Right lobe of liver (tissue), 6 donors: Measurements from ENCODE around the gene VMP1. TPM values are rescaled to one million over a fixed set of nuclear protein-coding genes. Genes with fewer than 3 reads are reported as not detected.

ENCODE experiments used
- ATAC-seq, 4 donors: fragments of 200-7000 bp; cut with Tn5 transposase; one replicate each; pipeline ENCODE4 v1.9.1; 2020; ENCODE audit warnings: mild to moderate bottlenecking in 4 of 4, moderate library complexity in 4 of 4
- DNase-seq, 3 donors: peaks; one replicate each; pipeline ENCODE4 v3.0.0-alpha.2; 2020
- H3K27ac ChIP-seq, 3 donors: fragments of 200-600 bp; one replicate each; pipeline ENCODE4 v1.8.0; 2022
- H3K27me3 ChIP-seq, 2 donors: fragments of 200-600 bp; one replicate each; pipeline ENCODE4 v1.8.0; 2022
- H3K36me3 ChIP-seq, 4 donors: fragments of 200-600 bp; sonication (generic) in 1 of 4; one replicate each; pipeline versions ENCODE4 v1.5.1 to v1.8.0; 2017 to 2022; ENCODE audit warnings: control low read depth in 1 of 4
- H3K4me1 ChIP-seq, 4 donors: fragments of 200-600 bp; sonication (generic) in 1 of 4; one replicate each; pipeline versions ENCODE4 v1.5.1 to v1.8.0; 2017 to 2022; ENCODE audit warnings: control low read depth in 1 of 4
- H3K4me3 ChIP-seq, 3 donors: fragments of 200-600 bp; one replicate each; pipeline ENCODE4 v1.8.0; 2022
- H3K9me3 ChIP-seq, 4 donors: fragments of 200-600 bp; sonication (generic) in 1 of 4; one replicate each; pipeline versions ENCODE4 v1.5.1 to v1.8.0; 2017 to 2022; ENCODE audit warnings: control low read depth in 1 of 4
- CTCF ChIP-seq, 4 donors: fragments of 200-600 bp in 3 of 4; fragments of 450-650 bp in 1 of 4; IDR thresholded peaks; one replicate each; pipeline versions ENCODE4 v1.5.1 to v1.8.0; 2016 to 2022; ENCODE audit warnings: antibody characterized with exemption in 4 of 4, mild to moderate bottlenecking in 2 of 4
- POLR2A ChIP-seq: fragments of 450-650 bp; IDR thresholded peaks from one replicate; pipeline ENCODE4 v1.6.1; 2017; ENCODE audit warnings: antibody characterized with exemption, mild to moderate bottlenecking
- WGBS: methylation state at CpG from one replicate; pipeline ENCODE4 v1.1.6; 2018; ENCODE audit warnings: low coverage, low lambda C conversion rate; ENCODE audit not compliant: insufficient coverage; ENCODE audit errors: missing lambda C conversion rate; 5-methylcytosine and 5-hydroxymethylcytosine counted together
- intact Hi-C, 2 donors: fragments of 100-400 bp; cut with DNase I; formaldehyde crosslinking; loops; one replicate each; pipeline versions ENCODE4 v1.11.2 to v1.14.1; 2022
- total RNA-seq, 6 experiments: library from RNA; depleted of rRNA in 2 of 6; stranded (reverse); fragments of >200 nt in 2 of 6; fragmentation: NEBNext Ultra II Directional in 3 of 6; extraction: Animal tissue kit (Norgen Biotek cat#: 25700) in 3 of 6; gene quantifications; one replicate each; pipeline versions ENCODE4 v1.1.0 to v1.2.4, GENCODE V29; 2016 to 2023
- donor health status: DM: no; HTN: yes; CAD: no.
- donor health status: DM: no; HTN: no; CAD: no.
- donor health status: DM: no; HTN: no; CAD: no.
- donor health status: DM: no; HTN: yes; CAD: no.
- donor health status: DM: no; HTN: yes; CAD: no.

The VMP1 gene
- total RNA-seq, 6 experiments from 2014 or later = 56.9 to 247 (median 160) TPM

- H3K27me3 ChIP-seq = no peaks in the 10 kb centered on the region
- intact Hi-C loops = no loop called here
- ATAC-seq (no peak), DNase-seq (no peak)
- H3K4me3 ChIP-seq = no peak overlapping the region
- WGBS = 78% methylated on average over 1 of the region's 1 CpG
- peaks cover 0 to 98% (median 31%) of the 10 kb centered on the region in 4 donors for H3K36me3 ChIP-seq
- TF ChIP-seq POLR2A (no peak), CTCF (IDR thresholded peaks at IDR 0.05) (no peak)
- H3K9me3 ChIP-seq = no peaks in the 10 kb centered on the region
- H3K4me1 ChIP-seq = peaks cover 0 to 7% (median 0%) of the 10 kb centered on the region in 4 donors
- no peak overlapping the region for H3K27ac ChIP-seq
Observed at GRCh38 chr17:59669944-59670343, 37.5 kb upstream of the VMP1 start.

GRCh38 chr17:59671386-59671785, 36.1 kb upstream of the VMP1 start:
- no peak overlapping the region for H3K27ac ChIP-seq
- no peak overlapping the region for H3K4me3 ChIP-seq
- no peaks in the 10 kb centered on the region for H3K27me3 ChIP-seq
- peaks cover 0 to 7% (median 0%) of the 10 kb centered on the region in 4 donors for H3K4me1 ChIP-seq
- WGBS = 67% methylated on average over 1 of the region's 1 CpG
- H3K9me3 ChIP-seq = no peaks in the 10 kb centered on the region
- ATAC-seq = no peak
- TF ChIP-seq POLR2A (no peak), CTCF (IDR thresholded peaks at IDR 0.05) (no peak)
- peaks cover 6 to 98% (median 29%) of the 10 kb centered on the region in 4 donors for H3K36me3 ChIP-seq
- intact Hi-C loops = no loop called here
- DNase-seq = no peak

GRCh38 chr17:59675231-59675630, 32.2 kb upstream of the VMP1 start:
- Histone ChIP-seq H3K27ac (no peak overlapping the region), H3K36me3 (peaks cover 15 to 97% (median 39%) of the 10 kb centered on the region in 4 donors), H3K4me1 (no peaks in the 10 kb centered on the region), H3K27me3 (no peaks in the 10 kb centered on the region), H3K4me3 (no peak overlapping the region), H3K9me3 (no peaks in the 10 kb centered on the region)
- no peak for TF ChIP-seq POLR2A
- no peak for TF ChIP-seq CTCF (IDR thresholded peaks at IDR 0.05)
- intact Hi-C loops = no loop called here
- no peak for ATAC-seq
- no peak for DNase-seq
- WGBS = 33% methylated on average over 1 of the region's 1 CpG

- no peak for DNase-seq
- Histone ChIP-seq H3K36me3 (peaks cover 19 to 98% (median 48%) of the 10 kb centered on the region in 4 donors), H3K4me1 (no peaks in the 10 kb centered on the region), H3K27me3 (no peaks in the 10 kb centered on the region), H3K9me3 (no peaks in the 10 kb centered on the region), H3K27ac (no peak overlapping the region), H3K4me3 (no peak overlapping the region)
- WGBS = 91% methylated on average over 7 of the region's 7 CpGs
- TF ChIP-seq POLR2A (no peak), CTCF (IDR thresholded peaks at IDR 0.05) (no peak)
- intact Hi-C loops = no loop called here
- ATAC-seq = no peak
Observed at GRCh38 chr17:59676716-59677115, 30.7 kb upstream of the VMP1 start.

- intact Hi-C loops = no loop called here
- Histone ChIP-seq H3K4me1 (no peaks in the 10 kb centered on the region), H3K4me3 (no peak overlapping the region), H3K27me3 (no peaks in the 10 kb centered on the region), H3K36me3 (peaks cover 33 to 99% (median 67%) of the 10 kb centered on the region in 4 donors), H3K9me3 (no peaks in the 10 kb centered on the region), H3K27ac (no peak overlapping the region)
- TF ChIP-seq POLR2A = no peak
- TF ChIP-seq CTCF (IDR thresholded peaks at IDR 0.05) = no peak
- WGBS = 43% methylated on average over 2 of the region's 2 CpGs
- DNase-seq (no peak), ATAC-seq (no peak)
Observed at GRCh38 chr17:59678918-59679317, 28.5 kb upstream of the VMP1 start.
